ENCODE measurements around the gene MPL. TPM values are rescaled to one million over a fixed set of nuclear protein-coding genes. Genes with fewer than 3 reads are reported as not detected.

MPL gene
- total RNA-seq, 1 experiment from 2014 or later, result not detected

- H3K4me1 ChIP-seq (ENCODE audit: control insufficient read depth in 1 of 2, insufficient read depth in 2 of 2, low read length in 2 of 2), result no peaks in the 10 kb centered on the region
- H3K4me2 ChIP-seq (ENCODE audit: low read length), result no peak overlapping the region
- no peaks in the 10 kb centered on the region for H3K9me2 ChIP-seq (ENCODE audit: insufficient read depth)
- H4K20me1 ChIP-seq (ENCODE audit: insufficient read depth), result no peaks in the 10 kb centered on the region
- H2AFZ ChIP-seq (ENCODE audit: low read depth, low read length, poor library complexity, severe bottlenecking), result no peak overlapping the region
- POLR2A ChIA-PET, result no interaction called here
- no peak overlapping the region for H3K9ac ChIP-seq (ENCODE audit: low read length)
- no peaks in the 10 kb centered on the region for H3K79me2 ChIP-seq (ENCODE audit: insufficient read depth, low read length)
- RAD21 ChIA-PET (ENCODE audit: low non-redundant PET in 1 of 2, low total read pairs in 2 of 2, uncharacterized antibody in 2 of 2, unreplicated experiment in 2 of 2), result no interaction called here
- no peaks in the 10 kb centered on the region for H3K27me3 ChIP-seq (ENCODE audit: insufficient read depth, low read length)
- H3K27ac ChIP-seq (ENCODE audit: low read depth, low read length), result no peak overlapping the region
- DNase-seq (ENCODE audit: low read depth, low spot score) (no peak), ATAC-seq (no peak)
- intact Hi-C loops (cut with micrococcal nuclease), result no loop called here
- no peaks in the 10 kb centered on the region for H3K9me3 ChIP-seq (ENCODE audit: control insufficient read depth in 1 of 2, insufficient read depth in 1 of 2, low read depth in 1 of 2, low read length in 2 of 2)
- no peaks in the 10 kb centered on the region for H3K36me3 ChIP-seq (ENCODE audit: control insufficient read depth in 1 of 2, insufficient read depth in 2 of 2, low read length in 2 of 2)
- no peak overlapping the region for H3K4me3 ChIP-seq (replicated peaks in 1 of 2; ENCODE audit: low read depth in 1 of 2, low read length in 2 of 2)
- TF ChIP-seq POLR2A (IDR thresholded peaks at IDR 0.05; ENCODE audit: borderline replicate concordance, extremely low read depth, insufficient read depth, insufficient read length) (no peak), ELF1 (IDR thresholded peaks at IDR 0.05; ENCODE audit: borderline replicate concordance, low read depth) (no peak), CBX3 (IDR thresholded peaks at IDR 0.05; ENCODE audit: low read depth) (no peak), RAD21 (IDR thresholded peaks at IDR 0.05; ENCODE audit: low read depth) (no peak), POLR2AphosphoS5 (IDR thresholded peaks at IDR 0.05; ENCODE audit: low read depth, low read length) (no peak), CEBPB (IDR thresholded peaks at IDR 0.05; ENCODE audit: low read depth) (no peak), CTCF (IDR thresholded peaks at IDR 0.05 in 2 of 3, conservative IDR thresholded peaks at IDR 0.05 in 1 of 3; ENCODE audit: borderline replicate concordance in 1 of 3, insufficient read depth in 1 of 3, low read depth in 2 of 3, low read length in 2 of 3) (no peak), SP1 (IDR thresholded peaks at IDR 0.05; ENCODE audit: low read depth) (no peak), YY1 (IDR thresholded peaks at IDR 0.05; ENCODE audit: extremely low read depth, insufficient replicate concordance, low read depth, low read length) (no peak), EZH2 (IDR thresholded peaks at IDR 0.05) (no peak), TCF7L2 (IDR thresholded peaks at IDR 0.05; ENCODE audit: borderline replicate concordance, extremely low read depth, insufficient read depth, insufficient read length) (no peak)
- TF ChIP-seq, protein P1, sequence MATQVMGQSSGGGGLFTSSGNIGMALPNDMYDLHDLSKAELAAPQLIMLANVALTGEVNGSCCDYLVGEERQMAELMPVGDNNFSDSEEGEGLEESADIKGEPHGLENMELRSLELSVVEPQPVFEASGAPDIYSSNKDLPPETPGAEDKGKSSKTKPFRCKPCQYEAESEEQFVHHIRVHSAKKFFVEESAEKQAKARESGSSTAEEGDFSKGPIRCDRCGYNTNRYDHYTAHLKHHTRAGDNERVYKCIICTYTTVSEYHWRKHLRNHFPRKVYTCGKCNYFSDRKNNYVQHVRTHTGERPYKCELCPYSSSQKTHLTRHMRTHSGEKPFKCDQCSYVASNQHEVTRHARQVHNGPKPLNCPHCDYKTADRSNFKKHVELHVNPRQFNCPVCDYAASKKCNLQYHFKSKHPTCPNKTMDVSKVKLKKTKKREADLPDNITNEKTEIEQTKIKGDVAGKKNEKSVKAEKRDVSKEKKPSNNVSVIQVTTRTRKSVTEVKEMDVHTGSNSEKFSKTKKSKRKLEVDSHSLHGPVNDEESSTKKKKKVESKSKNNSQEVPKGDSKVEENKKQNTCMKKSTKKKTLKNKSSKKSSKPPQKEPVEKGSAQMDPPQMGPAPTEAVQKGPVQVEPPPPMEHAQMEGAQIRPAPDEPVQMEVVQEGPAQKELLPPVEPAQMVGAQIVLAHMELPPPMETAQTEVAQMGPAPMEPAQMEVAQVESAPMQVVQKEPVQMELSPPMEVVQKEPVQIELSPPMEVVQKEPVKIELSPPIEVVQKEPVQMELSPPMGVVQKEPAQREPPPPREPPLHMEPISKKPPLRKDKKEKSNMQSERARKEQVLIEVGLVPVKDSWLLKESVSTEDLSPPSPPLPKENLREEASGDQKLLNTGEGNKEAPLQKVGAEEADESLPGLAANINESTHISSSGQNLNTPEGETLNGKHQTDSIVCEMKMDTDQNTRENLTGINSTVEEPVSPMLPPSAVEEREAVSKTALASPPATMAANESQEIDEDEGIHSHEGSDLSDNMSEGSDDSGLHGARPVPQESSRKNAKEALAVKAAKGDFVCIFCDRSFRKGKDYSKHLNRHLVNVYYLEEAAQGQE (IDR thresholded peaks at IDR 0.05; ENCODE audit: low read depth), result no peak
- TF ChIP-seq, protein P2, sequence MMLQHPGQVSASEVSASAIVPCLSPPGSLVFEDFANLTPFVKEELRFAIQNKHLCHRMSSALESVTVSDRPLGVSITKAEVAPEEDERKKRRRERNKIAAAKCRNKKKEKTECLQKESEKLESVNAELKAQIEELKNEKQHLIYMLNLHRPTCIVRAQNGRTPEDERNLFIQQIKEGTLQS (IDR thresholded peaks at IDR 0.05), result no peak
- CTCF ChIA-PET, result no interaction called here
- no TSS peak for BruUV-seq (replicated peaks)
These were observed 24.7 kb upstream of the MPL start for GRCh38 chr1:43312663-43313515.
